K562 (cell line): ENCODE data around the gene TOM1L2. TPM values are rescaled to one million over a fixed set of nuclear protein-coding genes. Genes with fewer than 3 reads are reported as not detected.

Experiments used
- ATAC-seq: fragments of 200-7000 bp; cut with Tn5 transposase; 3 replicates; pipeline ENCODE4 v1.9.1; 2020; ENCODE audit warnings: moderate library complexity
- BruUV-seq: library from RNA; stranded (reverse); fragments of 400-500 nt; replicated peaks from 2 replicates; lab custom pipeline; 2021; lab: Mats Ljungman, UMichigan
- CTCF ChIA-PET: fragments of 300-600 bp; formaldehyde crosslinking; extraction: SDS; loops from one replicate; lab custom pipeline; 2021; ENCODE audit warnings: low intra/inter-chr PET ratio; lab: Yijun Ruan, JAX
- POLR2A ChIA-PET: fragments of 300-600, 350-650 bp; sonication (Branson Sonifier 250); formaldehyde crosslinking; extraction: SDS; loops from one replicate; lab custom pipeline; 2021; ENCODE audit warnings: antibody characterized with exemption, inconsistent platforms; lab: Yijun Ruan, JAX
- DNase-seq, 4 experiments: peaks; one replicate each; pipeline versions ENCODE4 v3.0.0 to v3.0.0-alpha.2; 2011 to 2018; ENCODE audit warnings: low spot score in 3 of 4, mixed read lengths in 3 of 4; ENCODE audit errors: extremely low read depth in 1 of 4
- FAIRE-seq: peaks from 2 replicates; lab custom pipeline; 2011; peaks lifted over from hg19 to GRCh38; lab: Jason Lieb, UNC
- H2AFZ ChIP-seq: 2 replicates; pipeline ENCODE4 v1.6.0; 2011; ENCODE audit warnings: low read depth, low read length, control low read depth, inconsistent platforms
- H3K27ac ChIP-seq: fragments of 200-600 bp; 3 replicates; pipeline ENCODE4 v1.8.0; 2011; ENCODE audit warnings: low read depth, mild to moderate bottlenecking, control low read depth, inconsistent platforms, low read length, moderate library complexity, mixed read lengths; ENCODE audit errors: extremely low read depth
- H3K27me3 ChIP-seq, 2 experiments: fragments of 300-600 bp in 1 of 2; 2 replicates in 1 of 2; 3 replicates in 1 of 2; pipeline versions ENCODE4 v1.6.0 to v1.8.0; 2011; ENCODE audit warnings: inconsistent platforms in 2 of 2, low read length in 2 of 2, mild to moderate bottlenecking in 1 of 2, mixed read lengths in 1 of 2, moderate library complexity in 1 of 2; ENCODE audit not compliant: control insufficient read depth in 2 of 2, insufficient read depth in 2 of 2
- H3K36me3 ChIP-seq: fragments of 300-600 bp; 3 replicates; pipeline ENCODE4 v1.8.0; 2011; ENCODE audit warnings: mild to moderate bottlenecking, low read length, inconsistent platforms; ENCODE audit not compliant: control insufficient read depth, insufficient read depth
- H3K4me1 ChIP-seq, 2 experiments: fragments of 200-600 bp in 1 of 2; replicated peaks in 1 of 2; 2 replicates in 1 of 2; 3 replicates in 1 of 2; pipeline versions ENCODE4 v1.5.1 to v1.8.0; 2011; ENCODE audit warnings: inconsistent platforms in 2 of 2, low read length in 2 of 2, mild to moderate bottlenecking in 1 of 2, mixed read lengths in 1 of 2, moderate library complexity in 1 of 2; ENCODE audit not compliant: control insufficient read depth in 2 of 2, insufficient read depth in 2 of 2
- H3K4me2 ChIP-seq: 2 replicates; pipeline ENCODE4 v1.6.1; 2011; ENCODE audit warnings: low read length, control low read depth, inconsistent platforms, mixed read lengths; ENCODE audit not compliant: insufficient read depth
- H3K4me3 ChIP-seq: fragments of 200-600 bp; sonication (generic), shearing (Covaris generic); 2 replicates; pipeline ENCODE4 v1.5.1; 2016; ENCODE audit warnings: control low read depth, inconsistent platforms
- H3K79me2 ChIP-seq: fragments of 200-600 bp; 3 replicates; pipeline ENCODE4 v1.8.0; 2011; ENCODE audit warnings: low read length, inconsistent platforms; ENCODE audit not compliant: control insufficient read depth, insufficient read depth
- H3K9ac ChIP-seq, 2 experiments: 2 replicates each; pipeline versions ENCODE4 v1.6.0 to v1.6.1; 2011; ENCODE audit warnings: low read depth in 2 of 2, low read length in 2 of 2, control low read depth in 1 of 2, inconsistent platforms in 1 of 2, mild to moderate bottlenecking in 1 of 2, mixed read lengths in 1 of 2; ENCODE audit not compliant: insufficient read depth in 1 of 2
- H3K9me1 ChIP-seq: one replicate; pipeline ENCODE4 v1.6.0; 2011; ENCODE audit warnings: inconsistent platforms, mild to moderate bottlenecking, low read length, moderate library complexity; ENCODE audit not compliant: control insufficient read depth, insufficient read depth
- H3K9me3 ChIP-seq: replicated peaks from 2 replicates; pipeline ENCODE4 v1.5.1; 2011; ENCODE audit warnings: low read depth, low read length, inconsistent platforms; ENCODE audit not compliant: control insufficient read depth, insufficient read depth
- H4K20me1 ChIP-seq: replicated peaks from 2 replicates; pipeline ENCODE4 v1.6.1; 2011; ENCODE audit warnings: low read length, inconsistent platforms, mixed read lengths; ENCODE audit not compliant: control insufficient read depth, insufficient read depth
- ELK3 ChIP-seq: fragments of 450-650 bp; formaldehyde crosslinking; IDR thresholded peaks from 2 replicates; pipeline ENCODE4 v1.4.0; 2020; ENCODE audit warnings: mild to moderate bottlenecking
- IRF2 ChIP-seq: sonication (generic); formaldehyde crosslinking; IDR thresholded peaks from 2 replicates; pipeline ENCODE4 v1.8.1; 2022; ENCODE audit warnings: mild to moderate bottlenecking, missing genetic modification reagents
- POLR2G ChIP-seq: fragments of 200-400 bp; formaldehyde crosslinking; IDR thresholded peaks from 2 replicates; pipeline ENCODE4 v1.6.1; 2017; ENCODE audit warnings: low read depth, mild to moderate bottlenecking, antibody characterized with exemption, low read length, moderate library complexity
- RFX7 ChIP-seq: fragments of 250-450 bp; sonication (Bioruptor Pico); IDR thresholded peaks from 2 replicates; pipeline ENCODE4 v1.5.1; 2021; ENCODE audit warnings: mild to moderate bottlenecking
- TAF7 ChIP-seq: fragments of 450-650 bp; IDR thresholded peaks from 2 replicates; pipeline ENCODE4 v1.6.1; 2016; ENCODE audit warnings: missing genetic modification characterization, missing compliant biosample characterization
- TCF3 ChIP-seq: sonication (generic); formaldehyde crosslinking; IDR thresholded peaks from 2 replicates; pipeline ENCODE4 v1.4.0; 2020; ENCODE audit warnings: mild to moderate bottlenecking, missing genetic modification reagents
- ZNF121 ChIP-seq: sonication (generic); formaldehyde crosslinking; conservative IDR thresholded peaks from 2 replicates; pipeline ENCODE4 v1.8.0; 2022; ENCODE audit warnings: missing genetic modification reagents
- ZNF280B ChIP-seq: fragments of 250-450 bp; sonication (Bioruptor Pico); IDR thresholded peaks from 2 replicates; pipeline ENCODE4 v1.5.1; 2021; ENCODE audit warnings: mild to moderate bottlenecking
- ZNF324 ChIP-seq: fragments of 250-450 bp; sonication (Bioruptor Pico); IDR thresholded peaks from 2 replicates; pipeline ENCODE4 v1.4.0; 2020; ENCODE audit warnings: mild to moderate bottlenecking
- ZNF354B ChIP-seq: fragments of 250-450 bp; sonication (Bioruptor Pico); IDR thresholded peaks from 2 replicates; pipeline ENCODE4 v1.4.0; 2020
- ZNF445 ChIP-seq: fragments of 250-450 bp; sonication (Bioruptor Pico); IDR thresholded peaks from 2 replicates; pipeline ENCODE4 v1.4.0; 2020; ENCODE audit warnings: low read depth, mild to moderate bottlenecking, moderate library complexity
- WGBS: fragments of 100-300 bp; shearing (Covaris generic); methylation state at CpG from one replicate; pipeline ENCODE4 v1.1.6; 2016; ENCODE audit warnings: low coverage, mixed read lengths; ENCODE audit not compliant: insufficient coverage; ENCODE audit errors: missing lambda C conversion rate; 5-methylcytosine and 5-hydroxymethylcytosine counted together
- in situ Hi-C: fragments of 300-500 bp; cut with MboI; formaldehyde crosslinking; loops from 4 replicates; pipeline ENCODE4 v1.15.0; 2018; ENCODE audit warnings: inconsistent platforms, mixed read lengths
- intact Hi-C: fragments of 100-400 bp; cut with micrococcal nuclease; formaldehyde crosslinking; loops from 2 replicates; pipeline ENCODE4 v1.14.2; 2022
- microRNA counts: library from miRNA; unstranded; fragments of <30 nt; microRNA quantifications from one replicate; lab custom pipeline; 2016
- microRNA-seq: library from miRNA; unstranded; fragments of <30 nt; microRNA quantifications from one replicate; pipeline ENCODE4, GENCODE V29; 2018; ENCODE audit warnings: borderline microRNAs expressed
- polyA plus RNA-seq, 8 experiments: library from polyadenylated mRNA; depleted of rRNA in 4 of 8; stranded (reverse) in 5 of 8; unstranded in 3 of 8; fragments of >200 nt; fragmentation: Nextera tagmentation in 2 of 8; fragmentation: Illumina TruSeq in 1 of 8; extraction: Ambion mirVana in 2 of 8; extraction: Trizol in 1 of 8; gene quantifications; 2 replicates each; pipeline versions ENCODE4 v1.2.1 to v1.2.3, GENCODE V29; 2011 to 2014; ENCODE audit warnings: inconsistent platforms in 1 of 8, missing spikeins in 1 of 8
- small RNA-seq: library from RNA; depleted of rRNA; stranded (forward); fragments of <200 nt; gene quantifications from one replicate; pipeline ENCODE3, GENCODE V24; 2014
- total RNA-seq, 7 experiments: library from RNA; depleted of rRNA in 6 of 7; stranded (reverse); fragments of >200 nt in 6 of 7; fragmentation: Illumina TruSeq in 2 of 7; extraction: Trizol in 2 of 7; gene quantifications; 2 replicates each; pipeline versions ENCODE4 v1.2.1 to v1.2.3, GENCODE V29; 2011 to 2021; ENCODE audit warnings: low replicate concordance in 1 of 7

The TOM1L2 gene
- total and polyA plus RNA-seq, 9 of the 15 experiments (the other 6 are each of a cell fraction or from before 2014, with no cell fraction given) = 0.07 to 6.0 (median 2.5) TPM

GRCh38 chr17:17795296-17795695 lies 176.9 kb downstream of the TOM1L2 start (continued):
- TF ChIP-seq ZNF121 (CRISPR knock-in tag) = no peak

GRCh38 chr17:17794382-17794781 lies 177.8 kb downstream of the TOM1L2 start:
- FAIRE-seq = no peak
- Histone ChIP-seq H3K27ac (no peak overlapping the region), H3K4me2 (no peak overlapping the region), H3K4me1 (peaks cover 0 to 51% of the 10 kb centered on the region in 2 experiments; a peak in 3 of 5 replicates), H3K79me2 (no peaks in the 10 kb centered on the region), H3K27me3 (no peaks in the 10 kb centered on the region), H3K36me3 (peaks cover 20% of the 10 kb centered on the region; the same call in 2 of the 3 replicates), H3K9me3 (no peaks in the 10 kb centered on the region), H3K9ac (no peak overlapping the region), H4K20me1 (no peaks in the 10 kb centered on the region), H3K9me1 (no peaks in the 10 kb centered on the region), H2AFZ (no peak overlapping the region), H3K4me3 (no peak overlapping the region)
- DNase-seq = no peak
- ATAC-seq = no peak
- ChIA-PET POLR2A (no interaction called here), CTCF (no interaction called here)
- WGBS = 96% methylated on average over 25 of the region's 31 CpGs
- in situ Hi-C loops (no loop called here), intact Hi-C loops (no loop called here)
- TF ChIP-seq ELK3 (no peak), ZNF445 (CRISPR knock-in tag) (no peak), RFX7 (CRISPR knock-in tag) (no peak), ZNF324 (no peak), POLR2G (no peak), TCF3 (no peak), ZNF354B (CRISPR knock-in tag) (no peak), TAF7 (tag) (no peak), IRF2 (CRISPR knock-in tag) (no peak), ZNF280B (CRISPR knock-in tag) (no peak)
- no TSS peak for BruUV-seq

MicroRNA genes within 50 kb of the gene (microRNA counts, 767-probe panel; counts per million panel counts)
- microRNA hsa-miR-33b-5p (lab: Ali Mortazavi, UCI) = not detected

Small RNA genes within 50 kb of the gene (microRNA-seq; reads per million reads assigned to microRNA genes)
- gene MIR33B (658 reads per million, percentile 91 among the genes with 10 or more reads in this experiment), gene MIR6777 (0.82 reads per million)

Small RNA genes within 50 kb of the gene (small RNA-seq; reads per million reads assigned to genes)
- gene MIR33B (26.4 reads per million, percentile 97 among the genes with 10 or more reads in this experiment), gene MIR6777 (0.66 reads per million, percentile 39 among the genes with 10 or more reads in this experiment)

Other genes with a start within 250 kb of the TOM1L2 start
- 69.4 and 80.7 TPM in 2 replicates for gene SREBF1, start 135.4 kb downstream of the TOM1L2 start, total RNA-seq (2014; rRNA removed)
- gene SREBF1, start 135.4 kb downstream of the TOM1L2 start, total RNA-seq (2014; rRNA removed; fragmentation: Illumina TruSeq; extraction: Trizol) = 28.6 and 31.2 TPM in 2 replicates
- 69.5 and 69.7 TPM in 2 replicates for gene SREBF1, start 135.4 kb downstream of the TOM1L2 start, total RNA-seq (2015; rRNA removed; fragmentation: Illumina TruSeq; extraction: Trizol)
- 134 and 169 TPM in 2 replicates for gene SREBF1, start 135.4 kb downstream of the TOM1L2 start, total RNA-seq (2021)
- gene SREBF1, start 135.4 kb downstream of the TOM1L2 start, polyA plus RNA-seq (2011; rRNA removed) = 35.6 and 140 TPM in 2 replicates
- gene SREBF1, start 135.4 kb downstream of the TOM1L2 start, polyA plus RNA-seq (2014; fragmentation: Illumina TruSeq; extraction: Trizol) = 98.4 and 117 TPM in 2 replicates
- gene SREBF1, start 135.4 kb downstream of the TOM1L2 start, polyA plus RNA-seq (2014; fragmentation: Nextera tagmentation; extraction: Ambion mirVana) = 1 to 10 TPM; 1.6 to 1.7 TPM
- gene SREBF1, start 135.4 kb downstream of the TOM1L2 start, polyA plus RNA-seq (2014; rRNA removed) = 90.3 and 91.1 TPM in 2 replicates
- 0.65 TPM in 1 of 2 replicates, not detected in the other for gene DRC3, start 462 bp upstream of the TOM1L2 start, total RNA-seq (2014; rRNA removed)
- 0.54 TPM in 1 of 2 replicates, not detected in the other for gene DRC3, start 462 bp upstream of the TOM1L2 start, total RNA-seq (2014; rRNA removed; fragmentation: Illumina TruSeq; extraction: Trizol)
- gene DRC3, start 462 bp upstream of the TOM1L2 start, total RNA-seq (2015; rRNA removed; fragmentation: Illumina TruSeq; extraction: Trizol) = 0.23 TPM in 1 of 2 replicates, not detected in the other
- 0.13 TPM in 1 of 2 replicates, not detected in the other for gene DRC3, start 462 bp upstream of the TOM1L2 start, total RNA-seq (2021)
- 0.03 and 0.10 TPM in 2 replicates for gene DRC3, start 462 bp upstream of the TOM1L2 start, polyA plus RNA-seq (2011; rRNA removed)
- gene DRC3, start 462 bp upstream of the TOM1L2 start, polyA plus RNA-seq (2014; fragmentation: Illumina TruSeq; extraction: Trizol) = 0.40 and 0.49 TPM in 2 replicates
- under 1 TPM; 0.13 to 0.46 TPM for gene DRC3, start 462 bp upstream of the TOM1L2 start, polyA plus RNA-seq (2014; fragmentation: Nextera tagmentation; extraction: Ambion mirVana)
- 0.16 and 0.84 TPM in 2 replicates for gene DRC3, start 462 bp upstream of the TOM1L2 start, polyA plus RNA-seq (2014; rRNA removed)
- gene ATPAF2, start 66.8 kb upstream of the TOM1L2 start, total RNA-seq (2014; rRNA removed) = 11.3 and 19.6 TPM in 2 replicates
- gene ATPAF2, start 66.8 kb upstream of the TOM1L2 start, total RNA-seq (2014; rRNA removed; fragmentation: Illumina TruSeq; extraction: Trizol) = 9.4 and 11.4 TPM in 2 replicates
- gene ATPAF2, start 66.8 kb upstream of the TOM1L2 start, total RNA-seq (2015; rRNA removed; fragmentation: Illumina TruSeq; extraction: Trizol) = 11.3 and 12.4 TPM in 2 replicates
- gene ATPAF2, start 66.8 kb upstream of the TOM1L2 start, total RNA-seq (2021) = 19.2 and 22.5 TPM in 2 replicates
- 10.5 and 12.2 TPM in 2 replicates for gene ATPAF2, start 66.8 kb upstream of the TOM1L2 start, polyA plus RNA-seq (2011; rRNA removed)
- 15.0 and 17.4 TPM in 2 replicates for gene ATPAF2, start 66.8 kb upstream of the TOM1L2 start, polyA plus RNA-seq (2014; fragmentation: Illumina TruSeq; extraction: Trizol)
- 1 to 10 TPM; 2.1 to 6.4 TPM for gene ATPAF2, start 66.8 kb upstream of the TOM1L2 start, polyA plus RNA-seq (2014; fragmentation: Nextera tagmentation; extraction: Ambion mirVana)
- gene ATPAF2, start 66.8 kb upstream of the TOM1L2 start, polyA plus RNA-seq (2014; rRNA removed) = 11.3 and 16.2 TPM in 2 replicates
- gene GID4, start 67.0 kb upstream of the TOM1L2 start, total RNA-seq (2014; rRNA removed) = 2.8 and 2.9 TPM in 2 replicates
- 3.7 and 4.1 TPM in 2 replicates for gene GID4, start 67.0 kb upstream of the TOM1L2 start, total RNA-seq (2014; rRNA removed; fragmentation: Illumina TruSeq; extraction: Trizol)
- gene GID4, start 67.0 kb upstream of the TOM1L2 start, total RNA-seq (2015; rRNA removed; fragmentation: Illumina TruSeq; extraction: Trizol) = 3.3 TPM in 2 replicates
- 4.8 and 6.4 TPM in 2 replicates for gene GID4, start 67.0 kb upstream of the TOM1L2 start, total RNA-seq (2021)
- gene GID4, start 67.0 kb upstream of the TOM1L2 start, polyA plus RNA-seq (2011; rRNA removed) = 5.9 and 6.6 TPM in 2 replicates
- 5.9 TPM in 2 replicates for gene GID4, start 67.0 kb upstream of the TOM1L2 start, polyA plus RNA-seq (2014; fragmentation: Illumina TruSeq; extraction: Trizol)
- 1 to 10 TPM; 1.2 to 1.3 TPM for gene GID4, start 67.0 kb upstream of the TOM1L2 start, polyA plus RNA-seq (2014; fragmentation: Nextera tagmentation; extraction: Ambion mirVana)
- gene GID4, start 67.0 kb upstream of the TOM1L2 start, polyA plus RNA-seq (2014; rRNA removed) = 3.3 and 4.2 TPM in 2 replicates
- 30.5 and 43.1 TPM in 2 replicates for gene DRG2, start 115.5 kb upstream of the TOM1L2 start, total RNA-seq (2014; rRNA removed)
- 18.0 and 19.3 TPM in 2 replicates for gene DRG2, start 115.5 kb upstream of the TOM1L2 start, total RNA-seq (2014; rRNA removed; fragmentation: Illumina TruSeq; extraction: Trizol)
- 29.1 and 30.2 TPM in 2 replicates for gene DRG2, start 115.5 kb upstream of the TOM1L2 start, total RNA-seq (2015; rRNA removed; fragmentation: Illumina TruSeq; extraction: Trizol)
- gene DRG2, start 115.5 kb upstream of the TOM1L2 start, total RNA-seq (2021) = 36.7 and 37.9 TPM in 2 replicates
- 19.0 and 25.2 TPM in 2 replicates for gene DRG2, start 115.5 kb upstream of the TOM1L2 start, polyA plus RNA-seq (2011; rRNA removed)
- 29.7 and 34.7 TPM in 2 replicates for gene DRG2, start 115.5 kb upstream of the TOM1L2 start, polyA plus RNA-seq (2014; fragmentation: Illumina TruSeq; extraction: Trizol)
- gene DRG2, start 115.5 kb upstream of the TOM1L2 start, polyA plus RNA-seq (2014; fragmentation: Nextera tagmentation; extraction: Ambion mirVana) = 10 to 100 TPM in 1 of 2 experiments, 1 to 10 TPM in 1; 6.6 to 16.4 TPM
- gene DRG2, start 115.5 kb upstream of the TOM1L2 start, polyA plus RNA-seq (2014; rRNA removed) = 26.1 and 27.5 TPM in 2 replicates
- 0.04 and 0.05 TPM in 2 replicates for gene MYO15A, start 136.4 kb upstream of the TOM1L2 start, total RNA-seq (2014; rRNA removed)
- gene MYO15A, start 136.4 kb upstream of the TOM1L2 start, total RNA-seq (2014; rRNA removed; fragmentation: Illumina TruSeq; extraction: Trizol) = 0.10 and 0.11 TPM in 2 replicates
- 0.07 TPM in 1 of 2 replicates, not detected in the other for gene MYO15A, start 136.4 kb upstream of the TOM1L2 start, total RNA-seq (2015; rRNA removed; fragmentation: Illumina TruSeq; extraction: Trizol)
- 0.18 and 0.47 TPM in 2 replicates for gene MYO15A, start 136.4 kb upstream of the TOM1L2 start, total RNA-seq (2021)
- 0.88 and 1.1 TPM in 2 replicates for gene MYO15A, start 136.4 kb upstream of the TOM1L2 start, polyA plus RNA-seq (2011; rRNA removed)
- 0.39 and 0.40 TPM in 2 replicates for gene MYO15A, start 136.4 kb upstream of the TOM1L2 start, polyA plus RNA-seq (2014; fragmentation: Illumina TruSeq; extraction: Trizol)
- under 1 TPM in 1 of 2 experiments, not detected in 1; 0.11 TPM for gene MYO15A, start 136.4 kb upstream of the TOM1L2 start, polyA plus RNA-seq (2014; fragmentation: Nextera tagmentation; extraction: Ambion mirVana)
- 0.19 and 1.1 TPM in 2 replicates for gene MYO15A, start 136.4 kb upstream of the TOM1L2 start, polyA plus RNA-seq (2014; rRNA removed)
- 49.2 and 63.0 TPM in 2 replicates for gene ALKBH5, start 211.4 kb upstream of the TOM1L2 start, total RNA-seq (2014; rRNA removed)
- gene ALKBH5, start 211.4 kb upstream of the TOM1L2 start, total RNA-seq (2014; rRNA removed; fragmentation: Illumina TruSeq; extraction: Trizol) = 34.6 and 37.5 TPM in 2 replicates
- 46.6 and 47.4 TPM in 2 replicates for gene ALKBH5, start 211.4 kb upstream of the TOM1L2 start, total RNA-seq (2015; rRNA removed; fragmentation: Illumina TruSeq; extraction: Trizol)
- 70.0 and 73.8 TPM in 2 replicates for gene ALKBH5, start 211.4 kb upstream of the TOM1L2 start, total RNA-seq (2021)
- 51.7 and 52.6 TPM in 2 replicates for gene ALKBH5, start 211.4 kb upstream of the TOM1L2 start, polyA plus RNA-seq (2011; rRNA removed)
- gene ALKBH5, start 211.4 kb upstream of the TOM1L2 start, polyA plus RNA-seq (2014; fragmentation: Illumina TruSeq; extraction: Trizol) = 47.2 and 52.2 TPM in 2 replicates
- gene ALKBH5, start 211.4 kb upstream of the TOM1L2 start, polyA plus RNA-seq (2014; fragmentation: Nextera tagmentation; extraction: Ambion mirVana) = 10 to 100 TPM; 11.4 to 18.0 TPM
- 38.4 and 48.0 TPM in 2 replicates for gene ALKBH5, start 211.4 kb upstream of the TOM1L2 start, polyA plus RNA-seq (2014; rRNA removed)